ENCODE results near the gene YTHDC1.

The YTHDC1 gene

GRCh38 chr4:68299492-68300457 is 50.1 kb downstream of the YTHDC1 start:
- Histone ChIP-seq H3K36me3 (ENCODE audit: control insufficient read depth in 2 of 2, insufficient read depth in 1 of 2, low read length in 2 of 2) (no peaks in the 10 kb centered on the region), H3K4me1 (ENCODE audit: control insufficient read depth, insufficient read depth, low read length) (no peaks in the 10 kb centered on the region), H3K27ac (ENCODE audit: extremely low read depth, low read depth, low read length) (no peak overlapping the region), H3K9me3 (ENCODE audit: control insufficient read depth, insufficient read depth, low read depth, low read length) (no peaks in the 10 kb centered on the region), H3K4me3 (ENCODE audit: low read depth, low read length) (no peak overlapping the region)
- POLR2A ChIA-PET = no interaction called here
- CTCF ChIA-PET = no interaction called here
- TF ChIP-seq ZNF518A (tag by site-specific recombination; conservative IDR thresholded peaks at IDR 0.05; ENCODE audit: low read depth) = no peak
- no peak for TF ChIP-seq ZNF837 (tag by site-specific recombination; IDR thresholded peaks at IDR 0.05)
- TF ChIP-seq ZNF677 (tag by site-specific recombination; IDR thresholded peaks at IDR 0.05) = no peak
- no peak for TF ChIP-seq ZNF514 (tag by site-specific recombination; IDR thresholded peaks at IDR 0.05)
- no peak for TF ChIP-seq ZNF184 (tag by site-specific recombination; IDR thresholded peaks at IDR 0.05)
- TF ChIP-seq ZNF350 (tag by site-specific recombination; IDR thresholded peaks at IDR 0.05) = no peak
- TF ChIP-seq HIC1 (tag by site-specific recombination; IDR thresholded peaks at IDR 0.05) = no peak
- no peak for TF ChIP-seq ZFP69B (tag by site-specific recombination; IDR thresholded peaks at IDR 0.05)
- no peak for TF ChIP-seq ZNF548 (tag by site-specific recombination; IDR thresholded peaks at IDR 0.05)
- TF ChIP-seq ZSCAN5A (tag by site-specific recombination; IDR thresholded peaks at IDR 0.05) = no peak

- POLR2A ChIA-PET = no interaction called here
- H3K27ac ChIP-seq (ENCODE audit: extremely low read depth, low read depth, low read length) = no peak overlapping the region
- no peak overlapping the region for H3K4me3 ChIP-seq (ENCODE audit: low read depth, low read length)
- no peaks in the 10 kb centered on the region for H3K9me3 ChIP-seq (ENCODE audit: control insufficient read depth, insufficient read depth, low read depth, low read length)
- H3K4me1 ChIP-seq (ENCODE audit: control insufficient read depth, insufficient read depth, low read length) = no peaks in the 10 kb centered on the region
- CTCF ChIA-PET = no interaction called here
- H3K36me3 ChIP-seq (ENCODE audit: control insufficient read depth in 2 of 2, insufficient read depth in 1 of 2, low read length in 2 of 2) = no peaks in the 10 kb centered on the region
- no peak for TF ChIP-seq ZNF112 (tag by site-specific recombination; IDR thresholded peaks at IDR 0.05)
- TF ChIP-seq ZNF146 (tag by site-specific recombination; IDR thresholded peaks at IDR 0.05) = 0 out of 2 replicates have a peak, but pooled peaks have one; percentile 20
- no peak for TF ChIP-seq KLF9 (tag by site-specific recombination; IDR thresholded peaks at IDR 0.05; ENCODE audit: low read depth)
These were observed 52.8 kb downstream of the YTHDC1 start for GRCh38 chr4:68297137-68297536.
